OCI-LY7 (cell line): ENCODE measurements around the gene GDNF. TPM values are rescaled to one million over a fixed set of nuclear protein-coding genes. Genes with fewer than 3 reads are reported as not detected.

Experiments used
- BruUV-seq: library from RNA; stranded (reverse); fragments of 400-500 nt; replicated peaks from 2 replicates; lab custom pipeline; 2021; lab: Mats Ljungman, UMichigan
- CTCF ChIA-PET: fragments of 300-600 bp; sonication (Branson Sonifier 250); formaldehyde crosslinking; loops from one replicate; lab custom pipeline; 2022; ENCODE audit warnings: antibody characterized with exemption; ENCODE audit not compliant: unreplicated experiment; lab: Charles Lee
- POLR2A ChIA-PET: fragments of 300-600 bp; sonication (Branson Sonifier 250); formaldehyde crosslinking; loops from one replicate; lab custom pipeline; 2022; ENCODE audit warnings: antibody characterized with exemption; lab: Charles Lee
- DNase-seq: peaks from one replicate; pipeline ENCODE4 v3.0.0-alpha.2; 2015; ENCODE audit warnings: low spot score
- H2AFZ ChIP-seq: fragments of 200-600 bp; sonication (generic), shearing (Covaris generic); 2 replicates; pipeline ENCODE4 v1.6.1; 2014; ENCODE audit warnings: mild to moderate bottlenecking, antibody characterized with exemption, low read length, moderate library complexity
- H3K27ac ChIP-seq: fragments of 200-600 bp; sonication (generic); 2 replicates; pipeline ENCODE4 v1.5.1; 2014; ENCODE audit warnings: mixed run types, low read depth, mild to moderate bottlenecking, moderate library complexity, low read length, inconsistent platforms; ENCODE audit not compliant: poor library complexity, severe bottlenecking
- H3K36me3 ChIP-seq: fragments of 200-600 bp; sonication (generic); 2 replicates; pipeline ENCODE4 v1.6.1; 2014; ENCODE audit warnings: mild to moderate bottlenecking, antibody characterized with exemption, low read length, moderate library complexity, mixed read lengths; ENCODE audit not compliant: insufficient read depth
- H3K4me1 ChIP-seq: fragments of 200-600 bp; sonication (generic); 2 replicates; pipeline ENCODE4 v1.5.1; 2014; ENCODE audit warnings: mild to moderate bottlenecking, low read length; ENCODE audit not compliant: insufficient read depth, poor library complexity, severe bottlenecking
- H3K4me2 ChIP-seq: fragments of 200-600 bp; sonication (generic); 2 replicates; pipeline ENCODE4 v1.6.1; 2014; ENCODE audit warnings: mild to moderate bottlenecking, low read length
- H3K4me3 ChIP-seq: fragments of 200-600 bp; sonication (generic); 2 replicates; pipeline ENCODE4 v1.5.1; 2014; ENCODE audit warnings: mild to moderate bottlenecking, low read depth, low read length; ENCODE audit not compliant: poor library complexity, severe bottlenecking
- H3K79me2 ChIP-seq: fragments of 200-600 bp; sonication (generic); 2 replicates; pipeline ENCODE4 v1.6.1; 2016; ENCODE audit warnings: low read depth, mild to moderate bottlenecking, low read length, moderate library complexity, mixed read lengths; ENCODE audit not compliant: insufficient read depth
- H3K9me2 ChIP-seq: fragments of 200-600 bp; sonication (generic); 2 replicates; pipeline ENCODE4 v1.6.1; 2016; ENCODE audit warnings: mild to moderate bottlenecking, low read length, mixed read lengths; ENCODE audit not compliant: insufficient read depth
- H3K9me3 ChIP-seq: fragments of 200-600 bp; sonication (generic); 2 replicates; pipeline ENCODE4 v1.6.1; 2014; ENCODE audit warnings: mild to moderate bottlenecking, mixed run types, low read length, mixed read lengths
- H4K20me1 ChIP-seq: fragments of 200-600 bp; sonication (generic); 2 replicates; pipeline ENCODE4 v1.6.1; 2014; ENCODE audit warnings: mild to moderate bottlenecking, antibody characterized with exemption, low read length, moderate library complexity, mixed read lengths; ENCODE audit not compliant: insufficient read depth
- CTCF ChIP-seq: fragments of 200-600 bp; sonication (generic); conservative IDR thresholded peaks from 2 replicates; pipeline ENCODE4 v1.5.1; 2014; ENCODE audit warnings: mild to moderate bottlenecking, antibody characterized with exemption, low read length, moderate library complexity, mixed read lengths
- EZH2phosphoT487 ChIP-seq: fragments of 200-600 bp; sonication (generic); IDR thresholded peaks from 2 replicates; pipeline ENCODE4 v1.6.1; 2018; ENCODE audit warnings: low read depth, borderline replicate concordance, mild to moderate bottlenecking, mixed run types, antibody characterized with exemption, low read length, moderate library complexity, mixed read lengths
- intact Hi-C: fragments of 100-400 bp; cut with micrococcal nuclease; formaldehyde crosslinking; loops from one replicate; pipeline ENCODE4 v1.10.0; 2022; ENCODE audit not compliant: unreplicated experiment
- total RNA-seq, 2 experiments: library from RNA; depleted of rRNA in 1 of 2; stranded (reverse); fragments of >200 nt in 1 of 2; shearing (Covaris generic) in 1 of 2; gene quantifications; 2 replicates each; pipeline ENCODE4 v1.2.3, GENCODE V29; 2014 to 2022

The GDNF gene
- total RNA-seq, 2 experiments from 2014 or later: 0.03 TPM; not detected in 1

GRCh38 chr5:37834542-37835379 lies 5.1 kb downstream of the GDNF start:
- POLR2A ChIA-PET: interaction anchor here (0.7 kb wide), 1 partner anchor 329 kb away, joined by 6 read pairs; no protein-coding TSS in a partner anchor
- BruUV-seq: no TSS peak
- H3K4me1 ChIP-seq: no peaks in the 10 kb centered on the region

DNA sequence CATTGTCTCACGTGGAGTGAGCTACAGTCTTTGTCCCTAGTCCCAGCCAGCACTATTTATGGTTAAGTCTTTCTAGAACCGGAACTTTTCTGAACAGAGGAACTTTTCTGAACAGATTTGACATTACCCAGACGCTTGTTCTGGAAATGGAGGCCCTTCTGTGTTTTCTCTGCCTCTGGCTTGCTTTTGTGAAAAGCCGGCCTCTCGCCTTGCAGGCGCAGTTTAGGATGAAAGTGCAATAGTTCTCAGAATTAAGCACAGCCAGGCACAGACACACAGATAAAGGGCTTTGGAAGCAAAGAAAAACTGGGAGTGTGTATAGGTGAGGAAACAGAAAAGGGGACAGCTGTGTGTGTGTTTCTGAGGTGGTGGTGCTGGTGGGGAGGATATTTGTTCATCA lies 5.9 kb downstream of the GDNF start:
- no peaks in the 10 kb centered on the region for H3K4me1 ChIP-seq
- H4K20me1 ChIP-seq: no peaks in the 10 kb centered on the region
- ChIA-PET CTCF (no interaction called here), POLR2A (interaction anchor here (0.7 to 0.8 kb wide), 2 partner anchors 238 to 329 kb away, joined by 3 to 6 read pairs; no protein-coding TSS in a partner anchor)
- intact Hi-C loops: no loop called here
- H3K27ac ChIP-seq: no peak overlapping the region
- H3K4me2 ChIP-seq: no peak overlapping the region
- no peak for DNase-seq
- H3K9me3 ChIP-seq: no peaks in the 10 kb centered on the region
- TF ChIP-seq EZH2phosphoT487: no peak
- no peak for TF ChIP-seq CTCF
- H3K36me3 ChIP-seq: no peaks in the 10 kb centered on the region
- H3K79me2 ChIP-seq: no peaks in the 10 kb centered on the region
- H3K9me2 ChIP-seq: no peaks in the 10 kb centered on the region
- no peak overlapping the region for H3K4me3 ChIP-seq
- BruUV-seq: no TSS peak
- H2AFZ ChIP-seq: no peak overlapping the region

More at GRCh38 chr5:37834542-37835379, 5.1 kb downstream of the GDNF start:
- Histone ChIP-seq H3K79me2 (no peaks in the 10 kb centered on the region), H2AFZ (no peak overlapping the region), H3K4me3 (no peak overlapping the region), H4K20me1 (no peaks in the 10 kb centered on the region), H3K27ac (no peak overlapping the region), H3K36me3 (no peaks in the 10 kb centered on the region), H3K4me2 (no peak overlapping the region), H3K9me2 (no peaks in the 10 kb centered on the region), H3K9me3 (no peaks in the 10 kb centered on the region)
- no peak for DNase-seq
- intact Hi-C loops: no loop called here
- TF ChIP-seq CTCF: no peak
- no peak for TF ChIP-seq EZH2phosphoT487
- CTCF ChIA-PET: no interaction called here
